Upper lobe of right lung (tissue), 1 donor: ENCODE measurements around the gene P2RY2. TPM values are rescaled to one million over a fixed set of nuclear protein-coding genes. Genes with fewer than 3 reads are reported as not detected.
"Not testable (repeated sequence)": the region's sequence is repeated elsewhere in the genome, so short reads cannot be mapped to it uniquely, and the experiment has no call there.

Experiments used
- ATAC-seq: fragments of 200-7000 bp; cut with Tn5 transposase; one replicate; pipeline ENCODE4 v1.9.1; 2020; ENCODE audit warnings: mild to moderate bottlenecking, moderate library complexity
- DNase-seq: peaks from one replicate; pipeline ENCODE4 v3.0.0-alpha.2; 2020
- H3K27ac ChIP-seq: fragments of 200-600 bp; one replicate; pipeline ENCODE4 v1.8.0; 2022
- H3K27me3 ChIP-seq: fragments of 200-600 bp; one replicate; pipeline ENCODE4 v1.8.0; 2022; ENCODE audit warnings: mild to moderate bottlenecking
- H3K36me3 ChIP-seq: fragments of 200-600 bp; one replicate; pipeline ENCODE4 v1.8.0; 2022
- H3K4me1 ChIP-seq: fragments of 200-600 bp; one replicate; pipeline ENCODE4 v1.8.0; 2022
- H3K4me3 ChIP-seq: fragments of 200-600 bp; one replicate; pipeline ENCODE4 v1.8.0; 2022; ENCODE audit warnings: mild to moderate bottlenecking
- H3K9me3 ChIP-seq: fragments of 200-600 bp; one replicate; pipeline ENCODE4 v1.8.0; 2022
- intact Hi-C: fragments of 100-400 bp; cut with DNase I; formaldehyde crosslinking; loops from one replicate; pipeline ENCODE4 v1.11.0; 2022
- total RNA-seq: library from RNA; stranded (reverse); fragmentation: NEBNext Ultra II Directional; extraction: Animal tissue kit (Norgen Biotek cat#: 25700); gene quantifications from one replicate; pipeline ENCODE4 v1.2.1, GENCODE V29; 2021
- TF ChIP-seq, protein P1 (sequence below): fragments of 200-600 bp; IDR thresholded peaks from one replicate; pipeline ENCODE4 v1.8.0; 2022; ENCODE audit warnings: antibody characterized with exemption
- donor health status: DM: no; HTN: yes; CAD: no; lungs with severe emphysema.

The P2RY2 gene
- total RNA-seq, 1 donor from 2014 or later, result 7.4 TPM

DNA sequence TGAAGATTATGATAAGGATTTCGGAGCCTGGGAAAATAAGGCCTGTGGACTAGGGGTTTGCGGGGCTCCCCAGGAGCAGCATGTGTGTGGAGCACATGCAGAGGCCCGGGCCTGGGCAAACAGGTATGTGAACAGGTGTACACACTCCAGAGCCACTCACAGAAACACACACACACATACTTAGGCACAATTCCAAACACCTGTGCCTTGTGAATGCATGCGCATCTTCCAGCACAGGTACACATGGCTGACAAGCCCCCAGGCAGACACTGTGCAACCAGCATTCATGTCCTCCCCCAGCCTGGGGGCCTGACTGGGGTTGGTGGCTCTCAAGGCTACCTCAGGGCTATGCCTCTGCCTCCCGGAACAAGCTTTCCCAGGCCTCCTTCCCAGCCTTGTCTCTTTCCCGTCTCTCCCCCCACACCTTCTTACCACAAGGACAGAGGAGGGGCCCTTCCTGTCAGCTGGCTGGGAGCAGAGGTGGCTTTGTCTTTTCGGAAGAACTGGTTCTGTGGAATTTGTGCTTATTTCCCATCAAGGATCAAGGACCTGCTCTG, 51.5 kb downstream of the P2RY2 start:
- H3K9me3 ChIP-seq, result no peaks in the 10 kb centered on the region
- intact Hi-C loops, result no loop called here
- DNase-seq (peak; percentile 69), ATAC-seq (peak; percentile 55)
- no peak overlapping the region for H3K27ac ChIP-seq
- no peaks in the 10 kb centered on the region for H3K36me3 ChIP-seq
- peaks cover 30% of the 10 kb centered on the region for H3K4me1 ChIP-seq
- H3K4me3 ChIP-seq, result no peak overlapping the region
- peaks cover 7% of the 10 kb centered on the region for H3K27me3 ChIP-seq
- TF ChIP-seq, protein P1, sequence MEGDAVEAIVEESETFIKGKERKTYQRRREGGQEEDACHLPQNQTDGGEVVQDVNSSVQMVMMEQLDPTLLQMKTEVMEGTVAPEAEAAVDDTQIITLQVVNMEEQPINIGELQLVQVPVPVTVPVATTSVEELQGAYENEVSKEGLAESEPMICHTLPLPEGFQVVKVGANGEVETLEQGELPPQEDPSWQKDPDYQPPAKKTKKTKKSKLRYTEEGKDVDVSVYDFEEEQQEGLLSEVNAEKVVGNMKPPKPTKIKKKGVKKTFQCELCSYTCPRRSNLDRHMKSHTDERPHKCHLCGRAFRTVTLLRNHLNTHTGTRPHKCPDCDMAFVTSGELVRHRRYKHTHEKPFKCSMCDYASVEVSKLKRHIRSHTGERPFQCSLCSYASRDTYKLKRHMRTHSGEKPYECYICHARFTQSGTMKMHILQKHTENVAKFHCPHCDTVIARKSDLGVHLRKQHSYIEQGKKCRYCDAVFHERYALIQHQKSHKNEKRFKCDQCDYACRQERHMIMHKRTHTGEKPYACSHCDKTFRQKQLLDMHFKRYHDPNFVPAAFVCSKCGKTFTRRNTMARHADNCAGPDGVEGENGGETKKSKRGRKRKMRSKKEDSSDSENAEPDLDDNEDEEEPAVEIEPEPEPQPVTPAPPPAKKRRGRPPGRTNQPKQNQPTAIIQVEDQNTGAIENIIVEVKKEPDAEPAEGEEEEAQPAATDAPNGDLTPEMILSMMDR, result no peak

DNA sequence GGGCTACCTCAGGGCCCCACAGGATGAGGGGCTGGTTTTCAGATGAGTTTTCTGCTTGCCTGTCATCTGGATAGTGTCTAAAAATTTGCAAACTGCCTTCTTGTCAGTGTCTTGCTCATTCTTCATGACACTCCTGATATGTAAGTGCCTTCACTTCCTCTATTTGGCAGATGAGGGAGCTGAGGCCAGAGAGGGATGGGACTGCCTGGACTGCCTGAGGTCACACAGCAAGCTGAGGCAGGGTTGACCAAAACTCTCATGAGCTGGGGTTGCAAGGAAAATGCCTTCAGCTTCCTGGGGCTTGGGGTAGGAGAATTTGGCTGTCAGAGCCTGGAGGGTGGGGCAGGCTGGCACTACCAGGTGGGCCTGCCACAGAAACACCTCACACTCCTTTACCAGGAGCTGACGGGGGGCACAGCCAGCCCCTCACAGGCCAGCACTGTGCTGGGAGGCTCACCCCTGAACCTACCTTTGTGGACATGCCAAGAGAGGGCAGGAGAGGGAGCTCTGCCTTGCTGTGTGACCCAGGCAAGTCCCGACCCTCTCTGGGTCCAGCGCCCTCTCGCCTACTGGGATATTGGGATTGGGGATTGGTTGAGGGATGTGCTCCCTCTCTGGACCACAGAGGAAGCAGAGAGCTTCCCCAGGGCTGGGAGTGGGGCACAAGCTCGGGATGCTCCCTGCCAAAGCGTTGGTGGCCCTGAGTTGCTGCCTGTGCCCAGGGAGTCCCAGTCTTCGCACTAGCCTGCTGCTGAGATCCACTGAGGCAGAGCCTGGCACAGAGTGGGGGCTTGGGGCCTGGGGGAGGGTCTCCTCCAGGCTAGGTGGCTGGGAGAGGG, 52.2 kb downstream of the P2RY2 start:
- Histone ChIP-seq H3K27me3 (peaks cover under 1% of the 10 kb centered on the region), H3K9me3 (no peaks in the 10 kb centered on the region), H3K4me1 (peaks cover 30% of the 10 kb centered on the region), H3K36me3 (no peaks in the 10 kb centered on the region), H3K27ac (no peak overlapping the region), H3K4me3 (no peak overlapping the region)
- ATAC-seq (peak; percentile 28), DNase-seq (peak; percentile 49)
- TF ChIP-seq, protein P1, result no peak
- intact Hi-C loops, result no loop called here

DNA sequence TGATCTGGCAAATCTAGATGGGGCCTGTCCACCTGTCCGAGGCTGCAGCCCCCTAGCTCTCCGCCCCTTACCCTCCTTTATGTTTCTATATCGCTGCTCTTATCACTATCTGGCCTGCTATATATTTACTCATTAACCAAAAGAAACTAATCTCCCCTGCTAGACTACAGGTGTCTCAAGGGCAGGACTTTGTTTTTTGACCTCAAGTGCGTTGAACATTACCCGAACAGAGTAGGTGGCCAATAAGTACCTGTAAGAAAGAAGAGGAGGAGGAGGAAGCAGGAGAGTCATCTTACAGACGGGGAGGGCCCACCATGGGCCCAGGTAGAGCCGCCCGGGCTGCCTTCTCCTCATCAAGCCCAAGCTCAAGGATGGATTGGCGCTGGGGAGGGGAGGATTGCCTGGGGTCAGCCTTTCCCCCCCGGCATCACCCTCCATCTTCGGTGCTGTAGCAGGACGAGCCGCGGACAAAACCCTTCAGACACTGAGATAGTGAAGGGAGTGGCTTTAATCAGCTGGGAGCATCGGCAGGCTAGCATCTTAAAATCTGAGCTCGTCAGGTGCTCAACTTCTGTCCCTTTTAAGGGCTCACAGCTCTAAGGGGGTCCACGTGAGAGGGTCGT, 52.9 kb downstream of the P2RY2 start:
- Histone ChIP-seq H3K9me3 (no peaks in the 10 kb centered on the region), H3K4me3 (no peak overlapping the region), H3K27me3 (no peaks in the 10 kb centered on the region), H3K27ac (no peak overlapping the region), H3K36me3 (no peaks in the 10 kb centered on the region), H3K4me1 (peaks cover 30% of the 10 kb centered on the region)
- no peak for DNase-seq
- intact Hi-C loops, result no loop called here
- no peak for ATAC-seq
- TF ChIP-seq, protein P1, result no peak

DNA sequence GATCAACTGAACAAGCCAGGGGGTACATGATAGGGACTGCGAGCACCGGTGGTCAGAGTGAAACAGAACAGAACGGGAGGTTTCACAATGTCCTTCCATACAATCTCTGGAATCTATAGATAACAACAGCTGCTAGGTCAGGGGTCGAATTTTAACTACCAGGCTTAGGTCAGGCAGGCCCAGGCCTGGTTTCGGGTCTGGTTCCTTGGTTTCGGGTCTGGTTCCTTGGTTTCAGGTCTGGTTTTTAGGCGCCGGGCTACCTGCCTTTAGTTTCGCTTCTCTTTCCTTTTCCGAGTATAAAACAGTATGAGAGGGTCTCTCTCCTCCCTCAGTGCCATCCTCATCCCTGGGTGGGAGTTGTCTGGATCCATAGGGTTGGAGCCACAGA, 53.4 kb downstream of the P2RY2 start:
- H3K27ac ChIP-seq, ATAC-seq, H3K9me3 ChIP-seq, H3K4me3 ChIP-seq, intact Hi-C loops, H3K27me3 ChIP-seq, H3K36me3 ChIP-seq: not testable (repeated sequence)
- peak; percentile 32 for DNase-seq
- peaks cover 25% of the 10 kb centered on the region for H3K4me1 ChIP-seq

DNA sequence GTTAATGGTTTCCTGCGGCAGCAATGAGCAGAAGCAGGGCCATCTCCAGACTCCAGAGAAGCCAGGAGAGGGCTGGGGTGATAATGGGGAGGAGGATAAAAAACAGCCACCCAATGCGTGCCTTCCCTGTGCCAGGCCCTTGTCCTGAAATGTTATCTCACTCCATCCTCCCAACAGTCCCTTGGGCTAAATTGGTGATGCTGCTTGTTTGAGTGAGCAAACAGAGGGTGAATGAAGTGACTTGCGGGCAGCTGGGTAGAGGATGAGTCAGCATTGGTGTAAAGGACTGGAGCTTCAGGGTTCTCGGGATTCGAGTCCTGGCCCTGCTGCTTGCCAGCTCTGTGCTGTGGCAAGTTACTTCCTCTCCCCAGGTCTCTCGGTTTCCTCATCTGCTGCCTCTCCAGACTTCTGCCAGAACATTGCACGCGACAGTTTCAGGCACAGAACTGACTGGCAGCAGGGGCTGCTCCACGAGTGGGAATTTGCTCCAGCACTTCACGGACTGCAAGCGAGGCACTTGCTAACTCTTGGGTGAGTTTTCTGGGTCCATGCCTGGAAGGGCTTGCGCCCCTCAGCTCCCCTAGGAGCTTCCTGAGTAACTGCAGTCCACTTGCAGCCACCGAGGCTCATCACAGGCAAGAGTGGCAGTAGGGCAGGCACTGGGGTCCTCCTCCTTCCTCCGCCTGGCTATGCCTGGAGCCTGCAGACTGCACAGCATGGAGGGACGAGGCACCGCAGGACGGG, 54.0 kb downstream of the P2RY2 start, which contains the start of gene P2RY6:
P2RY6 (plus strand) TSS at position 403 of the 744 bp plus-strand sequence. CDS start 24,181 bp downstream, outside the sequence.
- H3K27me3 ChIP-seq, result no peaks in the 10 kb centered on the region
- TF ChIP-seq, protein P1, result no peak
- ATAC-seq (peak; percentile 72), DNase-seq (peak; percentile 67)
- no peaks in the 10 kb centered on the region for H3K9me3 ChIP-seq
- no peaks in the 10 kb centered on the region for H3K36me3 ChIP-seq
- peak within 1 kb of the TSS; percentile 31 for H3K4me3 ChIP-seq
- peaks cover 25% of the 10 kb centered on the region for H3K4me1 ChIP-seq
- intact Hi-C loops, result no loop called here
- H3K27ac ChIP-seq, result no peak within 1 kb of the TSS
